Measurements from ENCODE around the gene HES5. TPM values are rescaled to one million over a fixed set of nuclear protein-coding genes. Genes with fewer than 3 reads are reported as not detected.

HES5 gene
- total RNA-seq, 4 donors from 2014 or later: not detected

- peaks cover 31% of the 10 kb centered on the region for H3K27me3 ChIP-seq
- H3K4me1 ChIP-seq: no peaks in the 10 kb centered on the region
- ATAC-seq: no peak
- no peak overlapping the region for H3K4me3 ChIP-seq
- H3K36me3 ChIP-seq: no peaks in the 10 kb centered on the region
- H3K9me3 ChIP-seq: no peaks in the 10 kb centered on the region
- no peak overlapping the region for H3K27ac ChIP-seq
- no CpG with 5 or more reads among the region's 28 CpGs for WGBS, 2 donors (ENCODE audit: low coverage in 1 of 2)
- TF ChIP-seq, protein P1, sequence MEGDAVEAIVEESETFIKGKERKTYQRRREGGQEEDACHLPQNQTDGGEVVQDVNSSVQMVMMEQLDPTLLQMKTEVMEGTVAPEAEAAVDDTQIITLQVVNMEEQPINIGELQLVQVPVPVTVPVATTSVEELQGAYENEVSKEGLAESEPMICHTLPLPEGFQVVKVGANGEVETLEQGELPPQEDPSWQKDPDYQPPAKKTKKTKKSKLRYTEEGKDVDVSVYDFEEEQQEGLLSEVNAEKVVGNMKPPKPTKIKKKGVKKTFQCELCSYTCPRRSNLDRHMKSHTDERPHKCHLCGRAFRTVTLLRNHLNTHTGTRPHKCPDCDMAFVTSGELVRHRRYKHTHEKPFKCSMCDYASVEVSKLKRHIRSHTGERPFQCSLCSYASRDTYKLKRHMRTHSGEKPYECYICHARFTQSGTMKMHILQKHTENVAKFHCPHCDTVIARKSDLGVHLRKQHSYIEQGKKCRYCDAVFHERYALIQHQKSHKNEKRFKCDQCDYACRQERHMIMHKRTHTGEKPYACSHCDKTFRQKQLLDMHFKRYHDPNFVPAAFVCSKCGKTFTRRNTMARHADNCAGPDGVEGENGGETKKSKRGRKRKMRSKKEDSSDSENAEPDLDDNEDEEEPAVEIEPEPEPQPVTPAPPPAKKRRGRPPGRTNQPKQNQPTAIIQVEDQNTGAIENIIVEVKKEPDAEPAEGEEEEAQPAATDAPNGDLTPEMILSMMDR (IDR thresholded peaks at IDR 0.05): no peak
- no peak for TF ChIP-seq POLR2AphosphoS5 (IDR thresholded peaks at IDR 0.05)
- TF ChIP-seq EP300 (IDR thresholded peaks at IDR 0.05): no peak
- no peak for TF ChIP-seq POLR2A (IDR thresholded peaks at IDR 0.05)
Observed at GRCh38 chr1:2479618-2480017, 50.4 kb downstream of the HES5 start.

GRCh38 chr1:2479186-2479585 is 50.9 kb downstream of the HES5 start:
- WGBS, 2 donors (ENCODE audit: low coverage in 1 of 2): no CpG with 5 or more reads among the region's 20 CpGs
- Histone ChIP-seq H3K4me3 (no peak overlapping the region), H3K4me1 (no peaks in the 10 kb centered on the region), H3K9me3 (no peaks in the 10 kb centered on the region), H3K27me3 (peaks cover 31% of the 10 kb centered on the region), H3K27ac (no peak overlapping the region), H3K36me3 (no peaks in the 10 kb centered on the region)
- ATAC-seq: no peak
- TF ChIP-seq POLR2AphosphoS5 (IDR thresholded peaks at IDR 0.05) (no peak), EP300 (IDR thresholded peaks at IDR 0.05) (no peak), POLR2A (IDR thresholded peaks at IDR 0.05) (no peak)
- TF ChIP-seq, protein P1 (IDR thresholded peaks at IDR 0.05): no peak

Other genes with a start within 250 kb of the HES5 start
- 10 to 100 TPM in 1 of 4 donors, 1 to 10 TPM in 3; 5.0 to 14.6 (median 9.2) TPM for gene MORN1, start 138.7 kb downstream of the HES5 start, total RNA-seq
- gene RER1, start 138.4 kb downstream of the HES5 start, total RNA-seq: 10 to 100 TPM; 54.4 to 78.6 (median 69.8) TPM
- gene PEX10, start 117.7 kb downstream of the HES5 start, total RNA-seq: 10 to 100 TPM; 18.2 to 30.0 (median 21.6) TPM
- under 1 TPM; under 0.01 to 0.72 (median 0.15) TPM for gene PLCH2, start 54.0 kb downstream of the HES5 start, total RNA-seq
- 10 to 100 TPM; 32.6 to 46.8 (median 34.0) TPM for gene PANK4, start 3.7 kb downstream of the HES5 start, total RNA-seq
- 10 to 100 TPM; 23.0 to 81.6 (median 36.9) TPM for gene TNFRSF14, start 26.1 kb upstream of the HES5 start, total RNA-seq
- gene PRXL2B, start 56.5 kb upstream of the HES5 start, total RNA-seq: 10 to 100 TPM in 3 of 4 donors, 1 to 10 TPM in 1; 6.5 to 24.1 (median 14.0) TPM
- gene MMEL1, start 102.8 kb upstream of the HES5 start, total RNA-seq: 1 to 10 TPM in 3 of 4 donors, not detected in 1; 1.4 to 3.9 (median 2.1) TPM

Data from gastroesophageal sphincter (tissue), 4 donors.